NCI-H1092 treated with DMSO at 0.1 percent for 48 hours (cell line): ENCODE measurements around the gene SYCP3.

Source experiments
- DNase-seq: peaks from one replicate; lab custom pipeline; 2025; lab: John Stamatoyannopoulos, UW

Gene SYCP3

GRCh38 chr12:101680240-101680639 is 59.0 kb downstream of the SYCP3 start:
- no peak for DNase-seq
